HCT116 (cell line): ENCODE results near the gene KDELR1.

Experiments used
- CBX3 ChIP-seq: IDR thresholded peaks from 2 replicates; pipeline ENCODE4 v1.6.1; 2012; ENCODE audit warnings: low read depth
- CEBPB ChIP-seq: IDR thresholded peaks from 2 replicates; pipeline ENCODE4 v1.6.1; 2012; ENCODE audit warnings: low read depth
- EGR1 ChIP-seq: IDR thresholded peaks from 2 replicates; pipeline ENCODE4 v1.6.1; 2012; ENCODE audit warnings: low read depth
- EZH2 ChIP-seq: fragments of 200-600 bp; sonication (generic); IDR thresholded peaks from 2 replicates; pipeline ENCODE4 v1.6.1; 2017; ENCODE audit warnings: antibody characterized with exemption, mixed run types
- JUND ChIP-seq: IDR thresholded peaks from 2 replicates; pipeline ENCODE4 v1.6.1; 2012
- POLR2A ChIP-seq: IDR thresholded peaks from 2 replicates; pipeline ENCODE4 v1.7.0; 2011; ENCODE audit warnings: borderline replicate concordance; ENCODE audit not compliant: insufficient read depth, insufficient read length; ENCODE audit errors: extremely low read depth
- POLR2AphosphoS5 ChIP-seq: IDR thresholded peaks from 2 replicates; pipeline ENCODE4 v1.6.1; 2011; ENCODE audit warnings: mild to moderate bottlenecking, low read depth, low read length, moderate library complexity
- SRF ChIP-seq: IDR thresholded peaks from 2 replicates; pipeline ENCODE4 v1.6.1; 2012; ENCODE audit warnings: low read depth
- YY1 ChIP-seq: IDR thresholded peaks from 2 replicates; pipeline ENCODE4 v1.6.1; 2011; ENCODE audit warnings: low read length, low read depth, moderate library complexity, mild to moderate bottlenecking; ENCODE audit not compliant: insufficient replicate concordance; ENCODE audit errors: extremely low read depth
- ZNF274 ChIP-seq: fragments of 200-500 bp; sonication (Bioruptor generic); IDR thresholded peaks from 2 replicates; pipeline ENCODE4 v1.6.1; 2014; ENCODE audit warnings: mild to moderate bottlenecking, low read depth, low read length, inconsistent platforms
- TF ChIP-seq, protein P1 (sequence below), 3 experiments: fragments of 200-600 bp in 1 of 3; sonication (generic) in 1 of 3; IDR thresholded peaks in 2 of 3; conservative IDR thresholded peaks in 1 of 3; 2 replicates each; pipeline ENCODE4 v1.5.1; 2012 to 2017; ENCODE audit warnings: low read depth in 2 of 3, low read length in 2 of 3, antibody characterized with exemption in 1 of 3, borderline replicate concordance in 1 of 3, control low read depth in 1 of 3, mild to moderate bottlenecking in 1 of 3, mixed read lengths in 1 of 3, mixed run types in 1 of 3, moderate library complexity in 1 of 3; ENCODE audit not compliant: insufficient read depth in 1 of 3
- TF ChIP-seq, protein P2 (sequence below): IDR thresholded peaks from 2 replicates; pipeline ENCODE4 v1.6.1; 2012
- TF ChIP-seq, protein P3 (sequence below): IDR thresholded peaks from 2 replicates; pipeline ENCODE4 v1.6.1; 2012; ENCODE audit warnings: low read depth

DNA sequence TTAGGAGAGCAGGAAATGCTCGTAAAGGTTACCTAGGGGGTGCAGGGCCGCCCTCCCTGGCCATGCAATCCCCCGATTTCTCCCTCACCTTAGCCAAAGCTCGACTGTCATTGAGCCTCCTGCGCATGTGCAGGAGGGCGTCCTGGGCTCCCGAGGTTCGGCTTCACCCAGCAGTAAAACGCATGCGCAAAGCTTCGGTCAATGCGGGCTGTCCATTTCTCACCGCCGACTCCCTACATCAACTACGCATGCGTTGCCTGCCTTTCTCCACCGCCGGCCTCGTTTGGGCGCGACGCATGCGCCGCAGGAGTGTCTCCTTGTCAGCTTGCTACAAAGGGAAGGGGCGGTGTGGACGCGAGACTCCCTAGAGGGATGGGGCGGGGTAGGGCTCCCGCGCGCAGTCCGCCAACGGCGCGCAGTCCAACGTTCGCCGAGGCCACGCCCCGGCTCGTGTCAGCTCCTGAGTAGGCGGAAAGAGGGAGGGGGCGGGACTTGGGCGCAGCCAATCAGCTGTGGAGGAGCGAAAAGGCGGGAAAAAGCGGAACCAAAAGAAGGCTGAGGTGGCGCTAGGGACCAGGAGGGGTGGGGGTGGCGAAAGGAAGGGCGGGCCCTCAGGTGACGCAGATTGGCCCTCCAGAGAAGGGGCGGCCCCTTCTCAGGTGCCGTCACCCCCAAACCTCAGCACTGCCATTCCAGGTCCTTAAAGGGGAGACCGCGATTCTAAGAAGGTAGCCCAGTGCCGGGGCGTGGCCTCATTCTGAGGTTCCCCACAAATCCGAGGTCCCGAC lies 27.3 kb downstream of the KDELR1 start, which contains the start of the genes SYNGR4 and TMEM143:
- TF ChIP-seq, protein P1, sequence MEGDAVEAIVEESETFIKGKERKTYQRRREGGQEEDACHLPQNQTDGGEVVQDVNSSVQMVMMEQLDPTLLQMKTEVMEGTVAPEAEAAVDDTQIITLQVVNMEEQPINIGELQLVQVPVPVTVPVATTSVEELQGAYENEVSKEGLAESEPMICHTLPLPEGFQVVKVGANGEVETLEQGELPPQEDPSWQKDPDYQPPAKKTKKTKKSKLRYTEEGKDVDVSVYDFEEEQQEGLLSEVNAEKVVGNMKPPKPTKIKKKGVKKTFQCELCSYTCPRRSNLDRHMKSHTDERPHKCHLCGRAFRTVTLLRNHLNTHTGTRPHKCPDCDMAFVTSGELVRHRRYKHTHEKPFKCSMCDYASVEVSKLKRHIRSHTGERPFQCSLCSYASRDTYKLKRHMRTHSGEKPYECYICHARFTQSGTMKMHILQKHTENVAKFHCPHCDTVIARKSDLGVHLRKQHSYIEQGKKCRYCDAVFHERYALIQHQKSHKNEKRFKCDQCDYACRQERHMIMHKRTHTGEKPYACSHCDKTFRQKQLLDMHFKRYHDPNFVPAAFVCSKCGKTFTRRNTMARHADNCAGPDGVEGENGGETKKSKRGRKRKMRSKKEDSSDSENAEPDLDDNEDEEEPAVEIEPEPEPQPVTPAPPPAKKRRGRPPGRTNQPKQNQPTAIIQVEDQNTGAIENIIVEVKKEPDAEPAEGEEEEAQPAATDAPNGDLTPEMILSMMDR (IDR thresholded peaks at IDR 0.05 in 2 of 3, conservative IDR thresholded peaks at IDR 0.05 in 1 of 3; ENCODE audit: borderline replicate concordance in 1 of 3, insufficient read depth in 1 of 3, low read depth in 2 of 3, low read length in 2 of 3): no peak
- TF ChIP-seq YY1 (no peak), POLR2AphosphoS5 (peak; percentile 57; the same call in 1 of the 2 replicates), EZH2 (no peak), POLR2A (peak; percentile 36), EGR1 (peak; percentile 89), CEBPB (no peak), SRF (no peak), ZNF274 (no peak), CBX3 (no peak), JUND (no peak)
- TF ChIP-seq, protein P2, sequence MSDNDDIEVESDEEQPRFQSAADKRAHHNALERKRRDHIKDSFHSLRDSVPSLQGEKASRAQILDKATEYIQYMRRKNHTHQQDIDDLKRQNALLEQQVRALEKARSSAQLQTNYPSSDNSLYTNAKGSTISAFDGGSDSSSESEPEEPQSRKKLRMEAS: peak; percentile 98
- TF ChIP-seq, protein P3, sequence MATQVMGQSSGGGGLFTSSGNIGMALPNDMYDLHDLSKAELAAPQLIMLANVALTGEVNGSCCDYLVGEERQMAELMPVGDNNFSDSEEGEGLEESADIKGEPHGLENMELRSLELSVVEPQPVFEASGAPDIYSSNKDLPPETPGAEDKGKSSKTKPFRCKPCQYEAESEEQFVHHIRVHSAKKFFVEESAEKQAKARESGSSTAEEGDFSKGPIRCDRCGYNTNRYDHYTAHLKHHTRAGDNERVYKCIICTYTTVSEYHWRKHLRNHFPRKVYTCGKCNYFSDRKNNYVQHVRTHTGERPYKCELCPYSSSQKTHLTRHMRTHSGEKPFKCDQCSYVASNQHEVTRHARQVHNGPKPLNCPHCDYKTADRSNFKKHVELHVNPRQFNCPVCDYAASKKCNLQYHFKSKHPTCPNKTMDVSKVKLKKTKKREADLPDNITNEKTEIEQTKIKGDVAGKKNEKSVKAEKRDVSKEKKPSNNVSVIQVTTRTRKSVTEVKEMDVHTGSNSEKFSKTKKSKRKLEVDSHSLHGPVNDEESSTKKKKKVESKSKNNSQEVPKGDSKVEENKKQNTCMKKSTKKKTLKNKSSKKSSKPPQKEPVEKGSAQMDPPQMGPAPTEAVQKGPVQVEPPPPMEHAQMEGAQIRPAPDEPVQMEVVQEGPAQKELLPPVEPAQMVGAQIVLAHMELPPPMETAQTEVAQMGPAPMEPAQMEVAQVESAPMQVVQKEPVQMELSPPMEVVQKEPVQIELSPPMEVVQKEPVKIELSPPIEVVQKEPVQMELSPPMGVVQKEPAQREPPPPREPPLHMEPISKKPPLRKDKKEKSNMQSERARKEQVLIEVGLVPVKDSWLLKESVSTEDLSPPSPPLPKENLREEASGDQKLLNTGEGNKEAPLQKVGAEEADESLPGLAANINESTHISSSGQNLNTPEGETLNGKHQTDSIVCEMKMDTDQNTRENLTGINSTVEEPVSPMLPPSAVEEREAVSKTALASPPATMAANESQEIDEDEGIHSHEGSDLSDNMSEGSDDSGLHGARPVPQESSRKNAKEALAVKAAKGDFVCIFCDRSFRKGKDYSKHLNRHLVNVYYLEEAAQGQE: no peak
